HG03175 (cell line): ENCODE data around the gene AOAH.
"Not testable (repeated sequence)": the region's sequence is repeated elsewhere in the genome, so short reads cannot be mapped to it uniquely, and the experiment has no call there.

Experiments
- ATAC-seq: cut with Tn5 transposase; IDR thresholded peaks from one replicate; pipeline ENCODE4 v1.9.1; 2021; ENCODE audit warnings: mild to moderate bottlenecking, moderate library complexity; ENCODE audit not compliant: unreplicated experiment

Gene AOAH

DNA sequence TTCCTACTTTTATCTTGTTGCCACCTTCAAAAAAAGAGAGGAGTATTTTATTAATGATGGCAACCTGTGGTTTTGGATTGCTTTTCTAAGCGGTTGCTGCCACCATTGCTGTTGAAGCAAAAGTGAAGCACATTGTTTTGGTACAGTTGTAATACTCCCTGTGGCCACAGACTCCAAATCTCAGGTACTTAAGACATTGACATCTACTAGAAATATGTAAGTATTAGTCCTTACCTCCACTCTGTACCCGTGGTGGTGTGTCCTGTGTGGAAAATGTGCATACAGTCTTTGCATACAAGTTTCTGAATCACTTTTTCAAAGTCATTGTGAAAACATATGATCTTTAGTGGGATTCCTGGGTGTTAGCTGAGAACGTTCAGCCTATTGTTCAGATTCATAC, 248.9 kb downstream of the AOAH start:
- ATAC-seq = peak; percentile 38

DNA sequence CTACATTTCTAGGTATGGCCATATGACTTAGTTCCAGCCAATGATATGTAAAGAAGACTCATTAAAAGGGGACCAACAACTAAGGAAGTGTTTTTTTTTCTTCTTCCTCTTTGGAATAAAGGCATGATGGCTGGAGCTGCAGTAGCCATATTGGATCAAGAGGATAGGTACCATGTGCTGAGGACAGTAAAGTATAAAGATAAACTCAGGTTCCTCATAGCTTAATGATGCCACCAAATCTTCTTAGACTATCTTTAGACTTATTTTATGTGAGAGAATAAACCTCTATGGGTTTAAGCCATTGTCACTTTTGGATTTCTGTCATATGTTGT, 249.3 kb downstream of the AOAH start:
- ATAC-seq = no peak

DNA sequence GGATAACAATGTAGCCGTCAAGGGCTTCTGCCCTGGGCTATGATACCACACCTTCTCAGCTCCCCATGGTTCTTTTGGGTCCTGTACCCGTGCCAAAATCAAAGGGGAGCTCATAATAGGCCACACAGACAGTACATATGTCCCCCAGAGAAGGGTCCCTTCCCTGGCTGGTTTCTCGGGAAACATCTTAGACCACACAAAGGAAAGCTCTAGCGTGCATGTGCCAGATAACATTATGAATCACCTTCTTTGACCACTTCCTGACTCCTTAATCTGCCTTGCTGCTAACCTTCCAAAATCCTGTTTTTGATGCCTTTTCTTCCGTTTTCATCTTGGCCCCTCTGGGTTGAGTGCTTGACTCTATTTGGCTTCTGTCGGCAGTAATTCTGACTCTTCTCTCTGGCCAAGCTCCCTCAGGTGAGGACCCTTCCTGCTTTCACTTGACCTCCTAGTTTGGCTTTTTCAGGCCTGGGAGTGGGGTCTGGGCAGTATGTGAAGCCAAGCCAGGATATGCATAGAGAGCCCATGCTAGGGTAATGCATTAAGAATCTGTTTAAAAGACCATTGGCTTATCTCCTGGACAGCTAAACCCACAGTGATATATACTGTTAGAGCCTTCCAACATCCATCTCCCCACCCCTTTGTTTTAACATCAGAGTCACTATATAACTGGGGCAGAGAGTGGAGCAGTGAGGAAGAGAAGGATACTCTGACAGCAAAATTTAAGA, 249.8 kb downstream of the AOAH start:
- no peak for ATAC-seq

DNA sequence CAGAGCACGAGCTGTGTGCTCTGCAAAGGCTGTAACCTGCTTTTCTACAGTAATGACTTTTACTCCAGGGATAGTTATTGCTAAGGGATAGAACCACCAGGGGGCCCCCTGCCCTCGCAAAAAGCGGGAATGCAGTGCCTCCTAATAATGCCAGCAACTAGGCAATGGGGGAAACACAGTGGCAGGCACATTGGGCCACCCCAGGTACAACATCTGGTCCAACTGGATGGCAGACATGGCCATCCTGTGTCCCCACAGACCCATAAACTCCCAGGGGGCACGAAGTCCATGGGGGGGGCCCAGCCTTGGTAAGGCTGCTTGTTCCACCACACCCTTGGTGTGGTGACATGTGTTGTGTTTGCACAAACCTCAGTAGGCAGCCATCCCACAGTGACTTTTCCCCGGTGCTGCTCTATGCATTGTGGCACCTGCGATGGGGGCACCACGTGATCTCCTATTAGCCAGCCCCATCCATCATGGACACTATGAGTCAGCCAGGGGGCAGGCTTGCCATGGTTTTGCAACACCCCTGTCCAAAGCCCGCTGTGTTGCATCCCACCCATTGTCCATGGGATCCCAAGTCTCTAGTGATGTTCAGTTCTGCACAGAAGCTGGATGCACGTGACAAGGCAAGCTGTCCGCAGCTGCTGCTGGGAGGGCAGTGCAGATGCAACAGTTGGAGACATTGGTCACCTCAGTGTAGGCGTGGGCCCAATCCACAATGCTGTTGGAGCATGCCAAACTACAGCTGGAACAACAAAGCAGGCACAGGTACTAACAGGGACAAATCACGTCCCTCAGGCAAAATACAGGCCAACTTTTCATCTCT, 250.6 kb downstream of the AOAH start:
- ATAC-seq = no peak

DNA sequence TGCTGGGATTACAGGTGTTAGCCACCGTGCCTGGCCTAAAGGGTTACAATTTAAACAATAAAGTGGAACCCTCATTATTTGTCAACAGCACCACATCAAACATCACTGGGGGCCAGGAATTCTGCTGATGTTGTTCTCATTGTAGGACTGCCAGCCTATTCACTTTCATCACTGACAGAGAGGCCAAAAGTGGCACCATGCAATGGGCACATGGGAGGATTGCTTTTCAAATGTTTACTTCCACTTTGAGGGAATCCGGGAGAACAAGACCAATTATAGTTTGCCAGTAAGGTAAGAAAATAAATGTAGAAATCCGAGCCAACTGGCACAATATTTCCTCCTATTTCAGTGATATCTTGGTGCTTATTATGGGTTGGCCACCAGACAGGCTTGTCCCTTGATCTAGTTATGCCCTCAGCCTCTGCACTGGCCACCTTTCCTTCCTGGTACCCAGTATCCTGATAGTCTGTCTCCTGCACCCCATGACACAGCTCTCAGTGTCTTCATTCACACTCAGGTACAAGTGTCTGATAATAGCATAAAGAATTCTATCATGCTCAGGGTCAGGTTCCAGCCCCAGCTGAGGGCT, 252.1 kb downstream of the AOAH start:
- ATAC-seq = no peak

DNA sequence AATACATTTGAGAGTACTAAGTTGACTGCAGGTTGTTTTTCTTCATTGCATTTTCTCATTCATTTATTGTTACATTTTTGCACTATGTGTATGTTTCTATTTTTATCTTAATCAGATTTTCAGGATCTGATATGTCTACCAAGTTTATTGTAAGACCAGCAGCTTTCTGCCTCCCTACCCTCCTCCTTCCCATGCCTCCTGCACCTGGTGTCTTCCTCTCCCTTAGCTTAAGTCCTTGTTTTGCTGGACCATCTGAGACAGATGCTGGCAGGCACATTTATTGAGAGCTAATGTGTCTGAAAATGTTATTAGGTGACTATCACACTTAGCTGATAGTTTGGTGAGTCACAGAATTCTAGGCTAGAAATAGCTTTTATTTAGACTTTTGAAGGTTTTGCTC, 255.1 kb downstream of the AOAH start:
- no peak for ATAC-seq

DNA sequence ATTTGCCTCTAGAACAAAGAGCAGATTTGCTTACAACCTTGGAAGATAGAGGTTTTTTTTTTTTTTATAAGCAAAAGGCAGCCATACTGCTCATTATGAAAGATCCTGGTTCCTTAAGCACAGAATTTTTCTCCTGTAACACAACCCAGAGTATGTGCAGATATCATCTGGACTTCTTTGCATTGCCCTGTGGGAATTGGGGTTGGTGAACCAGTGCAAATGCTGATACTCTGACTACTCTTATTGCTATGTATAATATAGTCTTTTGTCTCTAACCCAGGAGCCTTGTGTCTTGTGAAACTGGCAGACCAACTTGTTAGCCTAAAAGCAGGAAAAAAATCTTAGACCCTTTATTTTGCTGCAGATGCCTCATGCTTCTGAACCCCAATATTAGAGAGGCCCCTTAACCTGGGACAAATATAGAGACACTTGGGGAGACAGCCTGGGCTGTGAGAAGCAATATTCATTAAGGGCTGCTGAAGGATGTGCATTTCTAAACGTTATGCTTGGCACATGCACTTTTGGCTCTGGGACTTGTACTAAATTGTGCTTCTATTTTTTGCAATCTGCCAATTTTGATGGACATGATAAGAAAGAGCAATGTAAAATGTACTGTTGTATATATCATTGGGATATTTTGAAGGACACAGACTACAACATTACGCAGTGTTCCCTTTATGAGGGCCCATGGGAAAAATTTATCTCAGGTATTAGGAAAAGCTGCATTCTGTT, 255.8 kb downstream of the AOAH start:
- no peak for ATAC-seq

DNA sequence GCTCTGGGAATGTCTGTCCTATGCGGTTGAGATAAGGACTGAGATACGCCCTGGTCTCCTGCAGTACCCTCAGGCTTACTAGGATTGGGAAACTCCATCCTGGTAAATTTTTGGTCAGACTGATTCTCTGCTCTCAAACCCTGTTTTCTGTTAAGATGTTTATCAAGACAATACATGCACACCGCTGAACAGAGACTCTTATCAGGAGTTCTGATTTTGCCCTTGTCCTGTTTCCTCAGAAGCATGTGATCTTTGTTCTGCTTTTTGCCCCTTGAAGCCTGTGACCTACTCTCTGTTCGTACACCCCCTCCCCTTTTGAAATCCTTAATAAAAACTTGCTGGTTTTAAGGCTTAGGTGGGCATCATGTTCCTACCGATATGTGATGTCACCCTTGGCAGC, 258.3 kb downstream of the AOAH start:
- not testable (repeated sequence) for ATAC-seq

DNA sequence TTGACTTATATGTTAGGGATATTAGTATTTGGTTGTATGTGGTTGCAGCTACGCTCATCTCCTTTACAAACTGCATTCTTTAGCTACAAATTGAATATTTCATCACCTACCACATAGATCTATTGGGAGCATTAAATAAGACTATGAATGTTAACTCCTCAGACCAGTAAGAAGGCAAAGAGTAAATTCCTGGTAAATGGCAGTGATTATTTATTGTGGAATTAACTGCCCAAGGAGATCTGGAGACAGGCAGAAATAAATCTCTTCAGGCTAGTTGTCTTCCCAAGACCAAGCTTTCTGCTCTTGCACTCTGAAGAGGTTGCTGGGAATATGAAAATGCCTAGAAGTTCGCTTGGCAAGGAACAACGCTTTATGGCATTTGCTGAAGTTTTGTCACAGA, 260.0 kb downstream of the AOAH start:
- ATAC-seq = no peak
